Activated CD4-positive, CD25-positive, alpha-beta regulatory T cell treated with anti-CD3 and anti-CD28 coated beads, Interleukin-2, amount 50 U/mL, for 16 hours (primary cell): ENCODE results near the gene TNFAIP8L3.

Experiments
- DNase-seq: peaks from one replicate; pipeline ENCODE4 v3.0.0-alpha.2; 2020; ENCODE audit warnings: low read depth, low spot score

Gene TNFAIP8L3

DNA sequence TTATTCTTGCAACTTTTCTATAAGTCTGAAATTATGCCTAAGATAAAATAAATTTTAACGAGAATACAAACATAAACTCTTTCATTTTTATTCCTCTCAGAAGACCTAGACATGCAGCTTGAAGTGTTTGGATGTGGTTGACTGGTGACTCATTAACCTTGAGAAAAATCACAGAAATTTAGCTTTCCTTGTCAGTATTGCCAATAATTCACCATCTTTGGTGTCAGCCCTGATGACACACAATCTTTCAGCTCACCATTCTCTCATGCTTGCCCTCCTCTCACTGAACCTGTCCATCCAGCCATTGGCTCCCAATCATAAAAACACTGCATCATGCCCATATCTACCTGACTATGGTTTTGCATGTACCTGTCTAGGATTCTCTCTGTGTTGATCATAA lies 22.6 kb upstream of the TNFAIP8L3 start:
- no peak for DNase-seq

- no peak for DNase-seq
Measured at GRCh38 chr15:51114437-51115119, 19.9 kb upstream of the TNFAIP8L3 start.

GRCh38 chr15:51112078-51112477 lies 17.4 kb upstream of the TNFAIP8L3 start:
- no peak for DNase-seq

- DNase-seq = no peak
Measured at GRCh38 chr15:51111061-51111460, 16.4 kb upstream of the TNFAIP8L3 start.

GRCh38 chr15:51110171-51110570 lies 15.5 kb upstream of the TNFAIP8L3 start:
- no peak for DNase-seq

- DNase-seq = no peak
Measured at GRCh38 chr15:51108933-51109550, 14.3 kb upstream of the TNFAIP8L3 start.

DNA sequence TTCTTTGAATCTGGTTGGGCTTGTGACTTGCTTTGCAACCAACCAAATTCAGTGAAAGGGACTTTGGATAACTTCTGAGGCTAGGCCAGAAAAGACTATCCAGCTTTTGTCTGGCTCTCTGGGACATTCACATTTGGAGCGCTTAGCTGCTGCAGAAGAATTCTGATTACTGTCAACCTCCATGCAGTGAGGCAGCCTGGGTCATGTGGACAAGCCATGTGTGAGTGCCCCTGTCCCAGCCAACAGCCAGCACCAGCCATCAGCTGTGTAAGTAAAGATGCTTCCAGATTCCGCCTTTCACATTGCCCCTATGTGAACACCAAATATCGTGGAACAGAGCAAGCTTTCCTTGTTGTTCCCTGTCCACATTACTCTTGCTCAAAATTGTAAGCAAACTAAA lies 12.9 kb upstream of the TNFAIP8L3 start:
- no peak for DNase-seq

GRCh38 chr15:51106481-51106880 lies 11.8 kb upstream of the TNFAIP8L3 start:
- no peak for DNase-seq

- DNase-seq = no peak
Measured at GRCh38 chr15:51105430-51106016, 10.8 kb upstream of the TNFAIP8L3 start.

- no peak for DNase-seq
Measured at GRCh38 chr15:51104512-51104911, 9.8 kb upstream of the TNFAIP8L3 start.

DNA sequence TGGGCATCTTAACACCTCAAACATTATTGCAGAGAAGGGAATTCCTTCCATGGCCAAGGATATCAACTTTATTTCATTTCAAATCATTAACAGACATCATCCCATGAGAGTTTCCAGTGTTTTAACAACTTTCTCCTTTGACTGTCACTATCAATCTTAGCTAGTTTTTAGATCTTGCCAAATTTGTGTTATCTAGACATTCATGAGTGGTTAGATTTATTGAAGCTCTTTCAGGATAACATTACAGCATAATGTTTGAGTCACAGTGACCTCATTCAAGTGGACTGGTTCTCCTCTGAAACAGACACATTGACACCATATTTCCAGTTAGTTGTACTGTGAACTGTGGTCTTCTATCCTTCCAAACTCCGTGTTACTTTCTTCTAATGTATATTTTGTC lies 8.6 kb upstream of the TNFAIP8L3 start:
- no peak for DNase-seq

DNA sequence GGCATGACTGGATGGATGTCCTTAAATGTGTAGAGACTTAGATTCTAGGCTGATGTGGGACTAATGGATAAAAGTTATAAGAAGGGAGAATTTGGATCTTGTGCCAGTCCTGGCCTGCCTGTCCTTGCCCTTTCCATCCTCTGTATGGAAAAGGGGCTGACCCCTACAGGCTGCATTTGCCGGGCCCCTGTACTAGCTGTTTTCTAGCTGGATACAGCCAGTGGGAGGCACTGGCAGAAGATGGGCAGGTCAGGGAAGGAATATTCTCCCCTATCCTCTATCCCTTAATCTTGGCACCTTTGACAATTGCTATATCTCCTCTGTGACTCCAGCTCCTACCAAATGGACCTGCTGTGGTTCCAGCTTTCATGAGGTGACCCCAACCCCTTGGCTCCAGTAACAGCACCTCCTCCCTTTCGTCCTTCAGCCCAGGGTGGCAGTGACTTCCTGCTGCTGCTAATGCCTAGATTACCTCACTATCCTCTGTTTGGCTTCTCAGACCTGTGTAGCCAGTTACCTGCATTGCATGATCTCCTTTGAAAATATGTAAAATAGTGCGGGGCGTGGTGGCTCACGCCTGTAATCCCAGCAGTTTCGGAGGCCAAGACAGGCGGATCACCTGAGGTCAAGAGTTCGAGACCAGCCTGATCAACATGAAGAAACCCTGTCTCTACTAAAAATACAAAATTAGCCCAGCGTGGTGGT lies 6.2 kb upstream of the TNFAIP8L3 start:
- DNase-seq = no peak

- no peak for DNase-seq
Measured at GRCh38 chr15:51099185-51099584, 4.5 kb upstream of the TNFAIP8L3 start.

DNA sequence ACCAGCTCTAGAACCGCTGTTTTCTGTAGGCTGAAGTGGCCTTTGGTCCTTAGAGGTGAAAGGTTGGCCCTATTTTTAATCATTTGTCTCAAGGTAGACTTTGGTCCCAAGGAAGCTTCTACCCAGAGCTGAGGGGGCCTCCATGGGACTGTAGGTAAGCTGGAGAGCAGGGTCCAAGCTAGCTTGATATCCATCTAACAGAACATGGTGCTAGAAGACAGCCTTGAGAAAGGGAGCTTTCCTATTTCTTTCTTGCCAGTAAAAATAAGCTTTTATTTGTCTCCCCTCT lies 3.6 kb upstream of the TNFAIP8L3 start:
- no peak for DNase-seq

DNA sequence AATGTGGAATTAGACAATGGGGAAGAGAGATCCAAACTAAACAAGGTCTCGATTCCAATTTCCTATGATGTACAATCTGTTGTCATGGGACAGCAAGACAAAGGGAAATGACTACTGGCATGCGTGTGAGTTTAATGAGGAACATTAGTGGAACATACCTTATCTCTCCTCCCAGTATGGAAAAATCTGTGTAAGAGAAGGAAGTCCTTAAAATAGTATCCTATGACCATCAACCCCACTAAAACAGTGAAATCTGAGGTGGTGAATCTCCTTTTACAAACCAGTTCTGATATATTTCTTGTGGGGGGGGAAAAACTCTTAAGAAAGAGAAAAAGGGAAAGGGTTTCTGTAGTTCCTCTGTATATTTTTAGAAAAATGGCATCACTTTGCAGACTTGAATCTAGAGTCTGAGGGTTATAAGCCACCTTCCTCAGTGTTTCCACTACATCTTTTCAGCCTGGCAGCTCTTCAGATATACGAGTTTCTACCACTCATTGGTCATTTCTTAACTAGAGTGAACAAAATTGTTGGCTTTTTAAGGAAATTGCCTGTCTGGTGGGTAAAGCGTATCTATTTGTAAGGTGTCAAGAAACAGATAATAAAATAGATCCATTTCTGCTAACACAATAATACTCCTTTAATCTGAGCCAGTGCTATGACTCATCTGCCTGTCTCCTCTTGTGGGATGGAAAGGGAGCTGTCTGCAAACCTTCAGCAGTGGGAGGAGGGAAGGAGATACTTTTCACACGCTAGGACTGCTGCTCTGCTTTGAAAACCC lies 3.0 kb upstream of the TNFAIP8L3 start:
- DNase-seq = no peak

DNA sequence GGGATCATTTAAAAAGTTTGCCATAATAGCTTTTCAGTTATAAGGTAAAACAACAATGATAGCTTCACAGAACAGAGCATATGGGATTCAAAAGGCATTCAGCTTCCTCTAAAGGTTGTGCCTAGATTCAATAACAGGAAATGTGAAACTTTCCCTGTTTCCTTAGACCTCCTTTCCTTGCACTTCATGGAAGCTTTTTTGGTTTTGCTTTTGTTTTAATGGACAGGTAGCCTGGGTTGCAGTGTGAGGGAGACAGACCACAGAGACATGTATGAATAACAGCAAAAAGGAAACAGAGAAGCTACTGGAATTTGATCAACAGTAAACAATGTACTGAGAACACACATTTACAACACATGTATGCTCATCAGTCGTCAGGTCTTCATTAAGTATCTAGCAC lies 2.3 kb upstream of the TNFAIP8L3 start:
- DNase-seq = no peak

GRCh38 chr15:51095681-51096331 lies 1.1 kb upstream of the TNFAIP8L3 start:
- no peak for DNase-seq

DNA sequence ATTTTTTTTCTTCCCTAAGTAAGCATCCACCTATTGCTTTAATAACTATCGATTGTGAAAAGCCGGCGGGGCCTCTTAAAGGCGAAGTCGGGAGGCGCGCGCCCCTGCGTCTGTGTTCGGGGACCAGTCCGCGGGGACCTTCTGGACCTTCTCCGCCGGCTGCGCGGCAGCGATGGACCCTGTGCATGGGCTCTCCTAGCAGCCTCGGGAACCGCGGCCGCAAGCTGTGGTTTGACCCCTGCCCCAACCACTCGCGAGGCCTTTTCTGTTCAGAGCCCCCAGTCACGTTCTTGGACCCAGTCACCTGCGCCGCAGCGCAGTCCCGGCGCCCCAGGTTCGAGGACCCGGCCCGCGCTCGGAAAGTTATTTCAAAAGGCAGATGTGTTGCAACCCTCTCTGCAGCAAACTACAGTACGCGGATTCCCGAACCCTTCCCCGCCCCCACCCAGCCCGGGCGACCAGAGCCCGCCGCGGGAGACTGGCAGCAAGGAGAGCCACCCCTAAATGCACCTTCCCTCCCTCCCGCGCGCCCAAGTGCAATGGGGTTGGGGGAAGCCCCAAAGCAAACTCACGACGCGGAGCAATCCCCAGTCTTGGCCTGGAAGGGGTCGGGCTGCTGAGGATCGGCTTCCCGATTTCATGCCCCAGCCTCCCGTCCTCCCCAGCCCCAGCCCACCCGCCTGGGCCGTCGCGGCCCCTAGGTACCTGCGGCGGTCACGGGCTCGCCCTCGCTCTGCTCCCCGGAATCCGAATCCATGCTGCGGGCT lies 684 bp downstream of the TNFAIP8L3 start:
- no peak for DNase-seq

DNA sequence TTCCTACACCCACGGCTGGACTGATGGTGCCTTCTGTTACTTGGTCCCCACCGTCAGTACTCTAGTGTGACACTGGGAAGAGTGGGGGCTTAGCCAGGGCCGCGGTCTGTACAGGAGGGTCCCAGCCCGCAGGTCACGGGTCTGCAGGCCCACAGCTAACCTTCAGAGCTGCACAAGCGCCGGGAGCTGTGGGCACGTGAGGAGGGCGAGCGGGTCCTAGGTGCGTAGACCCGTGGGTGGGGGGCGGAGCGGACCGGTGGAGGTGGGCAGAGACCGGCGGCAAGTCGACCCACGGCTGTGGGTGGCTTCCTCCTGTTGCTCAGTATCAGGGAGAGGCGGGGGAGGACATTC lies 1.2 kb downstream of the TNFAIP8L3 start:
- no peak for DNase-seq

DNA sequence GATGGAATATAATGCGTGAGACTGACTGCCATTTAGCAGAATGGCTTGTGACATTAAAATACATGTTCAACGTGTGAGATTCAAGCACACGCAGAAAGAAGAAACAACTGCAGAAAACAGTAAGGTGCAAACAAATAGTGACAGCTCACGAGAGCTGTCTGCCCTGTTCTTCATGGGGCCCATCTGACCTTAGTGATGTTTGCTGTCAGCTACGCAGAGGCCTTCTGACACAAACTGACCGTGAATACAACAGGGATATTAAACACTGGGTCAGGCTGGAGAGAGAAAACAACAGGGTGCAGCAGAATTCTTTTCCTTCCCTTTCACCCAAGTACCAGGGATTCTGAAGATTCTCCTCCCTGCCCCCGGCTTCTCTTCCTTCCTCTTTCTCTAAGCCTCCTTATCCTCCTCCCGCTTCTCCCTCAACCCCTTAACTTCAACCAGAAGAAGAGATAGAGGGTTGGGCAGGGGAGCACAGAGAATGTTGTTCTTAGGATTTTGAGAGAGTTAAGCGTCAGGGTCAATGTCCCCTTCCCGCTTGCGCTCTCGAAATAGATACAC lies 2.1 kb downstream of the TNFAIP8L3 start:
- DNase-seq = no peak

GRCh38 chr15:51090753-51091152 lies 4.0 kb downstream of the TNFAIP8L3 start:
- no peak for DNase-seq
